HG02973 (cell line): Measurements from ENCODE around the gene CHURC1.
"Not testable (repeated sequence)": the region's sequence is repeated elsewhere in the genome, so short reads cannot be mapped to it uniquely, and the experiment has no call there.

Experiments
- ATAC-seq: cut with Tn5 transposase; IDR thresholded peaks from one replicate; pipeline ENCODE4 v1.9.1; 2021; ENCODE audit warnings: moderate library complexity; ENCODE audit not compliant: unreplicated experiment

CHURC1 gene

GRCh38 chr14:64906022-64906421 is 8.2 kb upstream of the CHURC1 start:
- ATAC-seq, result no peak

- ATAC-seq, result no peak
Observed at GRCh38 chr14:64910847-64911495, 3.3 kb upstream of the CHURC1 start.

GRCh38 chr14:64912261-64912660 is 2.0 kb upstream of the CHURC1 start:
- no peak for ATAC-seq

- ATAC-seq, result not testable (repeated sequence)
Observed at GRCh38 chr14:64913477-64913876, 778 bp upstream of the CHURC1 start.

- ATAC-seq, result no peak
Observed at GRCh38 chr14:64915029-64915424, 772 bp downstream of the CHURC1 start.

GRCh38 chr14:64915797-64916196 is 1.5 kb downstream of the CHURC1 start:
- ATAC-seq, result no peak

GRCh38 chr14:64918216-64918615 is 4.0 kb downstream of the CHURC1 start:
- ATAC-seq, result no peak

- no peak for ATAC-seq
Observed at GRCh38 chr14:64919215-64919614, 5.0 kb downstream of the CHURC1 start.

GRCh38 chr14:64919618-64920017 is 5.4 kb downstream of the CHURC1 start:
- no peak for ATAC-seq

- ATAC-seq, result no peak
Observed at GRCh38 chr14:64920465-64920864, 6.2 kb downstream of the CHURC1 start.

GRCh38 chr14:64923015-64923414 is 8.8 kb downstream of the CHURC1 start:
- no peak for ATAC-seq

- no peak for ATAC-seq
Observed at GRCh38 chr14:64926398-64926995, 12.2 kb downstream of the CHURC1 start.

- no peak for ATAC-seq
Observed at GRCh38 chr14:64927031-64927430, 12.8 kb downstream of the CHURC1 start.

GRCh38 chr14:64928239-64929013 is 14.2 kb downstream of the CHURC1 start:
- ATAC-seq, result peak; percentile 64

- no peak for ATAC-seq
Observed at GRCh38 chr14:64929014-64929359, 14.7 kb downstream of the CHURC1 start.

- no peak for ATAC-seq
Observed at GRCh38 chr14:64930085-64930843, 16.0 kb downstream of the CHURC1 start.

- no peak for ATAC-seq
Observed at GRCh38 chr14:64931123-64931522, 16.9 kb downstream of the CHURC1 start.

- no peak for ATAC-seq
Observed at GRCh38 chr14:64932231-64932630, 18.0 kb downstream of the CHURC1 start.

- ATAC-seq, result no peak
Observed at GRCh38 chr14:64934338-64934929, 20.2 kb downstream of the CHURC1 start.

GRCh38 chr14:64935508-64935907 is 21.3 kb downstream of the CHURC1 start:
- no peak for ATAC-seq

GRCh38 chr14:64937171-64937820 is 23.0 kb downstream of the CHURC1 start:
- no peak for ATAC-seq
